Islet of Langerhans (tissue), 1 donor: ENCODE results near the gene EZH2.

ENCODE experiments used
- FAIRE-seq: peaks from one replicate; lab custom pipeline; 2011; peaks lifted over from hg19 to GRCh38; lab: Jason Lieb, UNC

Gene EZH2

DNA sequence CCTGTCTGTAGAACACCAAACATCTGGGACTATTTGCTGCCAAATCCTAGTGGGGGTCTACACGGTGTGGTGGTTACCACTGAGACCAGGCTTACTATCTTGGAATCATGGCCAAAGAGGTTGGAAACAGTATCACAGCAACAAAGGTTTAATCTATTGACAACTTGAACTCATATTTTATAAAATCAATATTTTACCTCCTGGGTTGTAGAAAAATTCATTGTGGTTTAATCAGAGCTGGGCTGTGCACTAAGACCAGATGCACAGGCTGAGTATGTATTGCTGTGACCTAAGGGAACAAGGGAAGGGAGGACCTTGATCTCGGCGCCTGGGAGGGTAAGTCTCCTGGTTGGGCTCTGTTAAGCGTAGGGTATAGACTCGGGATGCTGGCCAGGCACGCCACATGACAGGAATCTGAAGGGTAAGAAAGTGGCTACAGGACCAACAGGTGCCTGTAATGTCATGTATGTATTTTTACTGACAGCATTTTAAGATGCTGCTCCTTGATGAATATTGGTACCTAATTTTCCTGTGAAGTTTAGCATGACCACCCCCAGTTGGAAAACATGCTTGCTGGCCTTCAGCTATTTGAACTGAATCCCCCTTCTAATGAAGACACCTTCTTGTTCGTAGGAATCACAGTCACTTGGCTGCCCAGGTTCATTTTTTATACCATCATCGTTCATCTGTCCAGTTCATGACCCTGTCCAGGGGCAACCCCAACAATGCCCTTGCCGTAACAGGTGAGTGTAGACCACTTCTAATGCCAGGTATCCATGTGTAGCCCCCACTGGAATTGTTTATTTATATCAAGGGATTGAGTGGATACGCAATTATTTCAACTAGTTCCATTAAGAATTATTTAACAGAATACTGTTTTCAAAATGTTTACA lies 79.5 kb downstream of the EZH2 start:
- no peak for FAIRE-seq

DNA sequence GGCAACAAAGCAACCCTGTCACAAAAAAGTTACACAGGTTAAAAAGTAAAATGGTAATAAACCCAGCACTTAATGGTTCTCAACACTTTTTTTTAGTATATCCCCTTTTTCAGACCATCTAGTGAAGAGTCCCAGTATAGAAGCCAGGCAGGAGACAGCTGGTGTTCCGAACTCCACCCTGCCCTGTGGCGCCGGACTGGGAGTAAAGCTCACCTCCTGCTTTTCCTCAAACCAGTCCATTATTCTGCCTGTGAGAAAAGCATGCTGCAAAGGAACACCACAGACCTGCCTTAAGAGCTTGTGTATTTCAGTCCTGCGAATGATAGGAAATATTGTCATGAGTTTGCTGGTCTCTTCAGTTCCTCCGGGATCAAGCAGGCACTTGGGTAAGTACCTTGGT lies 81.0 kb downstream of the EZH2 start:
- no peak for FAIRE-seq

DNA sequence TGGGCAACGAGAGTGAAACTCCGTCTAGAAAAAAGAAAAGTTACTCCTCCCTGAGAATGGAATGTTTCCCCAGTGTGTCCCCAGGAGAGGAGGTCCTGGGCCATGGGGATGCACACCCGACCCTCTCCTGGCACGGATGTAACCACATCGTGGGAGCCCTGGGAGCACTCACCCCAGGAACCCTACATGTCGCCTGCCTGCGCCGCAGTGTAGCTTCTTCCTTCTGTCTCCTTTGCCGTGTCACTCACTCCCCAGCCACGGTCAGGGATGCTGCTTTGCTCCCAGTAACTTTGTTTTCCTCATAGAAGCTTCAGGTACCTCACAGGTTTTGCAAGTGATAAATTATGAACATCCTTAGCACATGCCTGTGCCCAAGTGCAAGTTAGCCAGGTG lies 82.0 kb downstream of the EZH2 start:
- no peak for FAIRE-seq

DNA sequence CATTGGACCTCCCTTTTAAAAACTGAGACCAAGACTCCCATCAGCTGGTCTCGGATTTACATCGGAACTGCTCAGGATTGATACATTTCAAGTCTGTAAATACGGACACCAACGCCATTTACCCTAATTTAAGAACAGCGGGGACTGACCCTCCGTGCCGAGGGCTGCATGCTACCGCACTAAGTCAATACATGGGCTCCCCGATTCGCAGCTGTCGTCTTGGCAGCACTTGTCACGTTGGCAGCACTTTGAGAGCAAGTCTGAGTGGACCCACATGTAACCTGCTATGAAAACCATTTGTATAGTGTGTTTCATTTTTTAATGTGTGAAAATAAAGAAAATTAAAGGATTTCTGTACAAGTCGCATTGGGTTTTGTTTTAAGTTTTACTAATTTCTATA lies 83.4 kb downstream of the EZH2 start:
- FAIRE-seq = no peak

DNA sequence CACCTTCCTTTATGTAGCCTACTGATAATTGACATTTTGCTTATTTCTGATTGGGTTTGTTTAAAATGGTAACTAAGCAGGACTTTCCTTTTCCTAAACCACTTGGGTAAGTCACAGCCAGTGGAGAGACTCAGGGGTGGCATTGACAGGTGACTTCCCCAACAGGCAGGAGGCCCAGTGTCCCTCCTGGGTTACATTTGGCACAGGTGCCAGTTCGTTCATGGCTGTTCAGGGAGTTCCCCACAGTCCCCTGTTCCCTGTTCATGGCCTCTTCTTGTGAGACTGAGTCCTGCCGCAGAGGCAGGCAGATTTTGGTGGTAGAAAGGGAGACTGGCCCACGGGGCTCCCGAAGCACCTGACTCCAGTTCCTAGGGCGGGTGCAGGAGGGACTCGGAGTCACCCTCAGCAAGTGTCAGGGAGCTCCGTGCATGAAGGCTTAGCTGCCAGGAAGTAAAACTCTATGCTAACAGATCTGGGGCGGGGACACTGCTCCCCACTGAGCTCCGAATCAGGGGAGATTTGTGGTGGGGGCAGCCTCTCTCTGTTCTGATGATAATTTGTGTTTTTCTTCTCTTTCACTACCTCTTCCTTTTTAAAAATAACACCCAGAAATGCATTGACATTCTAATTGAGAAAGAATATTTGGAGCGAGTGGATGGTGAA lies 84.1 kb downstream of the EZH2 start:
- FAIRE-seq = no peak

DNA sequence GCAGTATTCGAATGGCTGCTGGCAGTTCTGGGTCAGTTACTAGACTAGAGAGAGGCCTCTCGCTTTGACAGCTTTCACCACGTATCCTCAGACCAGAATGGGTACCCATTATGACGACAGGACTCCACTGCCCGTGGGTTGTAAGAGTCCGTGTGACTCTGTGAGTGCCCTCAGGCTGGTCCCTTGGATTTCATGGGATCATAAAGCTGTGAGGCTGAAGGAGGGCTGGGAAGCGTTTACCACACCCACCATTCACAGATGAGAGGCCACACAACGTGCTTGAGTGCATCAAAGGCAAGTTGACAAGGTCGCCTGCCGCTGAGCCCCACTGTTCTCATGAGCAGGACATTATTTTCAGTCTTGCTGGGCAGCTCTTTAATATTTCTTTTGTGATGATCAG lies 87.2 kb downstream of the EZH2 start:
- no peak for FAIRE-seq

DNA sequence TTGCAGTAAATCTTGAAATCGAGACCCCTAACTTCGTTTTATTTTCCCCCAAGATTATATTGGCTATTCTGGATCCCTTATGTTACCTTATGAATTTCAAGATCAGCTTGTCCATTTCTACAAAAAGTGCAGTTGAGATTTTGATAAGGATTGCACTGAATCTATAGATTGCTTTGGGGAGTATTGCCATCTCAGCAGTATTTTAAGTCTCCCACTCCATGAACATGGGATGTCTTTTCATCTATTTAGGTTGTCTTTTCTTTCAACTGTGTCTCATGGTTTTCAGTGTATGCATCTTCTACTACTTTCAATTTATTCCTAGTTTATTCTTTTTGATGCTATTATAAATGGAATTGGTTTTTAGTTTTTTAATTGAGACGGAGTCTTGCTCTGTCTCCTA lies 89.6 kb downstream of the EZH2 start:
- no peak for FAIRE-seq

DNA sequence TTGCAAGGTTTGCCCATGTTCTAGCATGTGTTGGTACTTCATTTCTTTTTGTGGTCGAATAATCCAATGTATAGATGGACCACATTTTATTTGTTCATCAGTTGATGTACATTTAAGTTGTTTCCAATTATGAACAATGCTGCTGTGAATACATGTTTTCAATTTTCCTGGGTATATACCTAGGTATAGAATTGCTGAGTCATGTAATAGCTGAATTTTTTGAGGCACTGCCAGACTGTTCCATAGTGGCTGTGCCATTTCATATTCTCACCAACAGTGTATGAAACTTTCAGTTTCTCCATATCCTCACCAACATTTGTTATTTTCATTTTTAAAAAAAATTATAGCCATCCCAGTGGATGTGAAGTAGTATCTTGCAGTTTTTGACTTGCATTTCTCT lies 90.5 kb downstream of the EZH2 start:
- no peak for FAIRE-seq

DNA sequence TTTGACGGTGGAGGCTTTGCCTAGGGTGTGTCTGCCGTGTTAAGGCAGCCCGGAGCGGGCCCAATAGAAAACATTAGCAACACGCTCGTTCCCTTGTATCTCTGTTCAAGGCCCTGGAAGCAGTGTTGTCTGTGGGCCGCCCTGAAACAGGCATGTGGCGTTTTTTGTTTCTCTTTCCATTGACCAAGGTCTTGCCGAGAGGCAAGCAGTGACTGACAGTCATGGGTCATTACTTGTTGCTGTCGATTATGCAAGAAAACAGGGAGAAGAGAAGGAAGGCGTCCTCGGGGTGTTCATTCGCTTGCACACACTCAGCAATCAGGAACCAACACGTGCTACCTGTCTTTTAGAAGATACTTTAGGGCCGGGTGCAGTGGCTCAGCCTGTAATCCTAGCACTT lies 92.5 kb downstream of the EZH2 start:
- no peak for FAIRE-seq

DNA sequence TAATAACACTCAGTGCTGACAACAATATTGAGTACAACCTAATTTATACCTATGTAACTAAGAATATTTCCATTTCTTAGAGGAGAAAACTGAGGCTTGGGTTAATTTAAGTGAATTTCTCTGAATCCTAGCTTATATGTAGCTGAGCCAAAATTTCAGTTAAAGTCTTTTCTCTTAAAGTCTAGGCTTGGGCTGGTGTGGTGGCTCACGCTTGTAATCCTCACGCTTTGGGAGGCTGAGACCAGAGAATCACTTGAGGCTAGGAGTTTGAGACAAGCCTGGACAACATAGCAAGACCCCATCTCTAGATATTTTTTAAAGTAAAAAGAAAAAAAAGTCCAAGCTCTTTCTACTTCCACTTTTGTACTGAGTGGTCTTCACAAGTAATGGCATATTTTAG lies 93.2 kb downstream of the EZH2 start:
- no peak for FAIRE-seq

DNA sequence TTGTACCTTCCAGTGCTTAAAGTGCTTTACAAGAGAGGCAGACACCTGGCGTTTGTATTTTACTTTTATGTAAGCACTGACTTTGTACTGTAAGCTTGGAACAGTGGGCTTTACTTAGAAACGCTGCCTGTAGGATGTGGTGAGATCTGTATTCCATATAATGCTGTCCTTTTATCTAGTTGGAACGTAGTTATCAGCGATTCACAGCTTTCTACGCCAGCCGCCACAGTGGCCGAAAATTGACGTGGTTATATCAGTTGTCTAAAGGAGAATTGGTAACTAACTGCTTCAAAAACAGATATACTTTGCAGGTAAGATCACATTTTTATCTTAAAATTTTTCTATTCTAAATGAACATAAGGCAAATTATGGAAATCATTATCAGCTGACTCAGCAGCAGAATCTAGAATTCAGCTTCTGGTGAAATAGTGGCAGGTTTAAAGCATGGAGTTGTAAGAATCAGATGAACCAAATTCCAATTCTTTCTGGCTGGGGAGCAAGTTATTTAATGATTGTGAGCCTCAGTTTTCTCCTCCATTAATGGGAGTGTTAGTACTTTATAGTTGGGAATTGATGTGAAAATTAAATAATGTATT lies 93.9 kb downstream of the EZH2 start:
- FAIRE-seq = no peak

DNA sequence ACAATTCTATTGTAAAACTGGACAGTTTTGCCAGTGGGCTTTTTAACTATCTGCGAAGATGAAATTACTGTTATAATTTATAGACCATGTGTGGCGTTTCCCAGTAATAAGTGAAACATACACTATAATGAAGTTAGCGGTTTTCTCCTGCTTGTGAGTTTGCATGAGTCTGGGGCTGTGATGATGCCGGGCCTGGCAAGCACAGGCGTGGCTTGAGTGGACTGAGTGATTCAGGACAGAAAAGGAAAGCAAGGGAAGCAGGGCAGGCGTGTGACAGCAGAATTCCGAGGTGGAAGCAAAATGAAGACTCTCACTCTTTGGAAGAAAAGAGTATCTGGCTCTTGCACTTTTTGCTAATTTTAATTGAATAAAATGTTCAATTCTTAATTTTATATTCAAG lies 94.9 kb downstream of the EZH2 start:
- FAIRE-seq = no peak

DNA sequence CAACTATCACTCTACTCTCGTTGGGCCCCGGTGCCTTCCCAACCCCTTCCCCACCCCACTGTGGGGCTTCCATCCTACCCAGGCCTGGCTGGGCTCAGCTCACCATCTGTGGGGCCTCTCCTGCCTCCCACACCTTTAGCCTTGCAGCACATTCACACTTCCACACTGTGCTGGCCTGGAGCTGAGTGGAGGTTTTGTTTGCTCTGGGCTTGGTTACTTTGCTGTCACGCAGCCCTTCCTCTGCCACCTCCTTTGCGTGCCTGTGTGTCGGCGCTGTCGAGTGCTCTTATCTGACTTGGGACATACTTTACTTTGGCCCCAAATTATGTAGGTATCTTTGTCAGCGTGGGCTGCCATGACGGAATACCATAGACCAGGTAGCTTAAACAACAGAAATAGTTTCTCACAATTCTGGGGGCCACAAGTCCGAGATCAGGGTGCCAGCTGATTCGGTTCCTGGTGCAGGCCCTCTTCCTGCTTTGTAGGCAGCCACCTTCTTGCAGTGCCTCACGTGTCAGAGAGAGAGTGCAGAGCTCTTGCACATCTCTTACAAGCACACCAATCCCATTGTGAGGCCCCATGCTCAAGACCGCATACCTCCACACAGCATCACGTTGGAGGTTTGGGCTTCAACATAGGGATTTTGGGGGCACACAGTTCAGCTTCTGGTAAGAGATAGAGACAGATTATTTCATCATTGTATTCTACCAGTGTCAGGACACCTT lies 96.4 kb downstream of the EZH2 start:
- no peak for FAIRE-seq

DNA sequence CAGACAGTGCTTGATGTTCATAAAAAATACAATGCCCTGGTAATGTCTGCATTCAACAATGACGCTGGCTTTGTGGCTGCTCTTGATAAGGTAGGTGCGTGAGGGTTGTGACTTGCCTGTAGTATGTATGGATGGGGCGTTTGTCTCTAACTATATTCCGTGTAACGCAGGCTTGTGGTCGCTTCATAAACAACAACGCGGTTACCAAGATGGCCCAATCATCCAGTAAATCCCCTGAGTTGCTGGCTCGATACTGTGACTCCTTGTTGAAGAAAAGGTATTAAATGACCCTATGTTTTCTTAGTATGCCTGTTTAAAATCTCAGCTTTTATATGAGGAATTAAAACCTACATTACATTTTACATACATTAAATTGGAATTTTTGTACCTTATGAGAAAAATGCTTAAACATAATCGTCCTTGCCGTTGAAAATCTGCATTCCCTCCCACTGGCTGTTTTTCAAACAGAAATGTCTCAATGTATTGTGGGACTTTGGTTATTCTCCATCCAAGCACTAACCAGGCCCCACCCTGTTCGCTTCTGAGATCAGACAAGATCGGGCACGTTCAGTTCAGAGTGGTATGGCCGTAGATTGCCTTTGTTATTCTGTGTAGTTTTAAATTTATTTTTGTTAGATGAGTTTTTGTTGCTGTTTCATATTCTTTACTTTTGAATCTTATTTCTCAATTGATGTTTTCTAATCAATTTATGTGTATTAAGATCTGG lies 100.1 kb downstream of the EZH2 start:
- no peak for FAIRE-seq

DNA sequence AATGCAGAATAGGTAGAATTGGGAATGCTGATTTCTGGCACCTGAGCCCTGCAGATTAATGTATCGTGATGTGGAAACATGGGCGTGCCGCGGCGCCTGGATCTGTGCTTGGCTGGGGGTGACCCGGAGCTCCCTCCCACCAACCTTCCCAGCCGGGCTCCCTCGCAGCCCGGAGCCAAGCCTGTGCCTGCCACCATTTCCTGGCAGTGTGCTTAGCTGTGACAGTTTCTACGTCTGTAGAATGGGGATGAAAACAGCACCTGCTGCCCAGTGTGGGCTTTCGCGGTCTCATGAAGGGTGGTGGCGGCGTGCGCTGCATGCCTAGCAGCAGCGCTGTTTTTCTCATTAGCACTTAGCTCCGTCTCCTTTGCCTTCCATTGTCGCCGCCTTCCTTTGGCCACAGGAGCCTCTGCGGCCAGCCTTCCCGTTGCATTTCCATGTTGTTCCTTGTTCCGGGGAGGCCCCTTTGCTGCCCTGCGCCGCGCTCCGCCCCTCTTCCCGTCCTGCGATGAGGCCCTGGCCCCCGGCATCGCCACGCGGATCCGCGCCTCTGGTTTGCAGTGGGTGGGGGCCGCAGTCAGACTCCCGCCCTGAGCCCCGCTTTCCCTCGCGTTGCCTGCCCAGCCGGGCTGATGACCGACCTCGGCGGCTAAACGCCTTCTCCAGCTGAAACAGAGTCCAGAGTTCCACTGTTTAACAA lies 101.2 kb downstream of the EZH2 start:
- no peak for FAIRE-seq

DNA sequence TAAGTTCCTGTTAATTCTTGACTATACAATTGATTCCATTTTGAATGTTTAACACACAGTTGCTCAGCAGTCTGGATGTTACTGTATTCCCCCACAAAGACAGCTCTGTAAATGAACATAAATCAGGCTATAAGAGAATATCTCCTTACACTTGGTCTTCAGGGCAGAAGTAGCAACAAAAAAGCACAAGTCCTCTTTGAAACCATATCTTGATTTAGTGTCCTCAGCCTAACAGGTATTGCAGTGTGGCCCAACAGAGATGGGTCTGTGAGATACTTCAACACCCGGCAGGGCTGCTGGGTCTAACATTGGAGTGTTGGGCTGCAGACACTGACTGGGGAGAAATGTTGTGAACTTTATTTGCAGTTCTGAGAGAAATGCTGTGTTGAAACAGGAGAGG lies 109.6 kb downstream of the EZH2 start:
- FAIRE-seq = no peak

DNA sequence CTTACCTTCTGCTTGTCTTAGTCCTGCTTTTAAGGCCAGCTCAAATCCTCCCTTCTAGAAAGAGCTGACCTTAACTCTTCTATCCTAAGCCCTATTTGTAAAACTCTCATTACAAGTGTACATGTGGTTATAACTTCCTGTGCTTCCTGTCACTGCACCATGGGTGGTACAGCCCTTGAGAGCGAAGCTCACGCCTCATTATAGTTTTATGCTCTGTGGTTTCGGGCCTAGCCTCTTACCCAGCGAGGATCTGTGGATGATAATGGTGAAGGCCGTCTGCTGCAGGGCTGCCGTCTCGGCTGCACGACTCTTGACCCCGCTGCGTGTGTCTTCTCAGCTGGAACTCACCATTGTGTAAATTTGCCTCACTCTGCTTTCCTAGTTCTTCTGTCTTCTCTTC lies 110.8 kb downstream of the EZH2 start:
- FAIRE-seq = no peak

DNA sequence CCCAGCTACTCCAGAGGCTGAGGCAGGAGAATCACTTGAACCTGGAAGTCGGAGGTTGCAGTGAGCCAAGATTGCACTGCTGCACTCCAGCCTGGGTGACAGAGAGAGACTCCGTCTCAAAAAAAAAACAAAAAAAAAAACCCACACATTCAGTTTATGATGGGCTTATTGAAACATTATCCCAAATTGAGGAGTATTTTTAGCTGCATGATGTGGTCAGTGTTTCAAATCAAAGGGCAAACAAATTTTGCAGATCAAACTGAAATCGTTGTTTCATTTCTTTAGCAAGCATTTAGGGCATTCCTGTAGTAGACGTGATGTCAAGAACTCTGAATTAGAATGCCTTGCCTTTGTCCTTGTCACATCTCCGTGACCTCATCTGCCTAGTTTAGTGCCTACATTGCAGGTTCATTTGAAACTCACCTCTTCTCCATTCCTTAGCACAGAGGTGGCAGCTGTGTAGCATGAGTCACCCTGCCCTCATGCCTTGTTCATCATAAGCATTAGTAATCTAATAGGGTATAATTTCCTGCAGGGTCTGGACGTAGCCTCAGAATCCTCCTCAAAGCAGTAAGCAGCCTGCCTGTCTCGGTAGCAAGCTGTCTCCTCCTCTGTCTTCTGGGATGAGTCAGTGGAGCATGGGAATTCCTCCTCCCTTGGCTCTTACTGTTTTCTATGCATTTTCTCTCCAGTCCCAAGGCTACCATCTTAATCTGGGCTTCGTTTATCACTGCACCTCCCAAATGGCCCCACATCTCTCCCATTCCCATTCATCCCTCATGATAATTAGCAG lies 111.6 kb downstream of the EZH2 start:
- FAIRE-seq = no peak

DNA sequence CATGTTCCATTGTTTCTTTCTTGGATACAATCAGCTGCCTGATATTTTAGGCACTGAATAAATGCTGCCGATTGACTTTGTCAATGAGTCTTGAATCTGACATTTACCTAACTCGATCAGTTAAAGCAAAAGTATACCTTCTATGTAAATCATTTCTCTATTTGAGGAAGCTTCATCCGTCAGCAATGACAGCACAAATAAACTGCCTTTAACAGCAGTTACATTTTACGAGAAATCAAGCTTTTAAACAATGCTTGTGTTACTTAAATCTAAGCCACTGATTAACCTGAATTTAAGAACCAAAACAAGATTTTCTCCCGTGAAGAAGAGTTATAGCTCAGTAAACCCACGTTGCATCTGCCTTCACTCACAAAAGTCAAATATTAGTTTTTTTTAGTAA lies 114.1 kb downstream of the EZH2 start:
- FAIRE-seq = no peak

DNA sequence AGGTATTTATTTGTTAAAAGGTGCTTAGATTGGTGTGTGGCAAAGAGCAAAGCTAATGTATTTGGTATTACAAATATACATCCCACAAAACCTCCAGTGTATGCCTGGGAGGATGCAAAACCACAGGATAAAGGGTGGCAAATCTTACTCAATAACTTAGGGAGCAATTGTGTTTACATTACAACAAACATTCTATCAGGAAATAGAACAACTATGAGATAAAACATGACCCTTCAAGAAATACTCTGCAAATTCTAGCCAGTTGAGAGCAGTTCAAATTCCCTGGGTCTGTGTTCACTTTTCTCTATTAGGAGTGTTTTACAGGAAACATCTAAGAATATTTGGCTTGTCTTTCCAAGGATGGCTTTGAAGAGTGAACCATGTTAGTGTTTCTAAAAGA lies 120.5 kb downstream of the EZH2 start:
- FAIRE-seq = no peak
